GM15510 (cell line): ENCODE results near the gene VRK3.
"Not testable (repeated sequence)": the region's sequence is repeated elsewhere in the genome, so short reads cannot be mapped to it uniquely, and the experiment has no call there.

Source experiments
- POLR2A ChIP-seq: IDR thresholded peaks from 3 replicates; pipeline ENCODE4 v1.6.1; 2011; ENCODE audit warnings: borderline replicate concordance; ENCODE audit not compliant: insufficient read length; ENCODE audit errors: extremely low read depth

Gene VRK3

DNA sequence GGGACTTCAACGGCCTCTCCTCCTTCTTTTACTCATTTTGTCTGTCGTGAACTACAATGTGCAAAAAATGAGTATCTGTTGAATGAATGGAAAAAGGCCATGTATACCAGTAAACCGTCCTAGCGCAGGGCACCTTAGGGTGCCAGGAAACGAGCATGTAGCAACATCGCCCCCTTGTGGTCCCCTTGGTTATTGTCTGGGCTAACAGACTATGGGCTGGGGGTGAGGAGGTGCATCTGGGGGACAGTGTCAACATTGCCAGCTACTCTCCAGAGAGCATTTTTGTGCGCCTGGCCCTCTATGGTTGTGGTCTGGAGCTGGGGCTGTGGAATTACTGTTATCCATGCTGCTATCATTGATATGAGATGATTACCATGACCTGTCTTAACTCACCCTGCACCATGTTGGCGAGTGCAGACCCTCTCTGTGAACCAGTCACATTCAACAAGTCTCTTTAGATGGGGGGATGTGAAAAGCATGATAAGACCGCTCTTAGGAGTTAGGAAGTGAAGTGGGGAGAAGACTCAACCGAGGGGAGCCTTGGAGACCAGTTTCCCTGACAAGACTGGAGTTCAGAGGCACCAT lies 41.4 kb downstream of the VRK3 start:
- TF ChIP-seq POLR2A = no peak

- no peak for TF ChIP-seq POLR2A
Measured at GRCh38 chr19:49981603-49982593, 43.3 kb downstream of the VRK3 start.

DNA sequence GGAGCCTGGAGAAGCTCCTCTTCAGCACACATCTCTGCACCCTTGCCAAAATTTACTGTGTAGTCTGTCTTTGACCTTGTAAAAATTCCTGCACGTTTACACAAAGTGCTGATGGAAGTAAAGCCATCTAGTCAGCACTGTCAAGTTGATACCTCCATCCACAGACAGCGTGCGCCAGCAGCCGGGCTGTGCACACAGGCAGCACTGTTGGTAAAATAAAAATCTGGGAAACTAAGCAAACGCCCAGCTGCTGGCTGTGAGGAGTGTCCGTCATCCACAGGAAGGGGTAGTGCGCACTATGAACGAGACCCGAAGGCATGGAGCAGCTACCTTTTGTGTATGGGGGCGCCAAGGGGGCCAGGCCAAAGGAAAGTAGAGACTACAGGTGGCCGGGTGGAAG lies 46.8 kb downstream of the VRK3 start:
- TF ChIP-seq POLR2A = no peak

DNA sequence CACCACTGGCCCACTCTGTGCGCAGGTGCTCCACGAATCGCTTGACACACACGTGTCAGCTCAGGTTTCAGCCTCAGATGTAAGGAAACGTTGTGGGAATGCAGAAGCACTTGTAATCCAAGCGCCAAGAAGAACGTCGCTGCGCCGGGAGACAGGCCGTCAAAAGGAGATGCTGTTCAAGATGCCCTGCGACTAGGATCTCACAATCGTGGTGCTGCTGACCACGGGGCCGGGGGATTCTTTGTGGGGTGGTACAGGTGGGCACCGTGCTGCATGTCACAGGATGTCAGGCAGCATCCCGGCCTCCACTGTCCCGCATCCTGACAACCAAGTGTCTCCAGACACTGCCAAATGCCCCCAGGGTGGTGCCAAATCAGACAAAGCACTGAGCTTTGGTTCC lies 47.3 kb downstream of the VRK3 start:
- no peak for TF ChIP-seq POLR2A

- no peak for TF ChIP-seq POLR2A
Measured at GRCh38 chr19:49977076-49977475, 48.1 kb downstream of the VRK3 start.

DNA sequence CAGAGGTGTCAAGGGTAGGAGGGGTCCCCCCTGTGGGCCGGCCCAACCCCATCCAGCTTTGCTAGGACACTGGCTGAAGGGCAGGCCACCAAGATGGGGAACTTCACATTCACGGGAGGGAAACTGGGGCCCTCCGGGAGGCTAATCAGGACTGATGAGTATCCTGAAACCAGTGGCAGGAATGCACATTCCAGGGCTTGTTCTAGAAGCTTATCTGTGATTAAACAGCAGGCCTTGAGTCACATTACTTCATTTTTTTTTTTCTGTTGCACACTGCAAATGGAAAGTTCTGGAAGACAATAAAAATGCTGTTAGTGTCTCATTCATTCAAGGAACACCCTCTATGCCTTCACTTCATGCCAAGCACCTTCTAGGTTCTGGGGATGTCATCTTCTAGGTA lies 48.7 kb downstream of the VRK3 start:
- no peak for TF ChIP-seq POLR2A

- no peak for TF ChIP-seq POLR2A
Measured at GRCh38 chr19:49975051-49975450, 50.1 kb downstream of the VRK3 start.

DNA sequence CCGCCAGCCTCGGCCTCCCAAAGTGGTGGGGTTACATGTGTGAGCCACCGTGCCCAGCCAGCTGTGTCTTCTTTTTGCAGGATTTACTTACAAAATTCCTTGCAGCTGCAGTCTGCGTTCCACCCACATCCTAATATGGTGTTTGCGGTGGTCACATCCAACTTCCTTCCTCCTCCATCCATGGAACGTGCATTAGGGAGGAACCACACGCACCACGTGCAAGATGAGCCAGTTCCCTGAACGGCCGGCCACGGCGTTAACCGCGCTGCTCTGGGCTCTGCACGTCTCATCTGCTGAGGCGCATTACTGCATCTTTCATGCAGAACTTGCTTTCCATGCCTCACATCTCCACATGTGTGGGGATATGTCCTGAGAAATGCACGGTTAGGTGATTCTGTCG lies 51.2 kb downstream of the VRK3 start:
- no peak for TF ChIP-seq POLR2A

DNA sequence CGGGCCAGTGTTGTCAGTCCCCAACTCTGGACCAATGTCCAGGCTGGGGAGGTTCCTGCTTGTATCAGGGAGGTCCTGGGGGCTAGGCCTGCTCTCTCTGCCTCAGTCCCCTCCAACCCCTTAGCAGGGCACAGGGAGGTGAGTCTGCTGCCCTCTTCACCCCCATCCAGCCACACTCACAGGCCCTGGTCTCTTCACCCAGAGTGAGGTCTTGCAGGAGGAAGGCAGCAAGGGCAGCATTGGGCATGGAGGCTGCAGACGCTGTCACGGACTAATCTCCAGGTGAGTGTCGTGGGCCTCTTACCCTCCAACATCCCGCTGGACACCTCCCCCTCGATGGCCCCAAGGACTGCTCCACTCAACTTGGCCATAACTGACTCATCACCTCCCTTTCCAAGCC lies 52.3 kb downstream of the VRK3 start:
- no peak for TF ChIP-seq POLR2A

DNA sequence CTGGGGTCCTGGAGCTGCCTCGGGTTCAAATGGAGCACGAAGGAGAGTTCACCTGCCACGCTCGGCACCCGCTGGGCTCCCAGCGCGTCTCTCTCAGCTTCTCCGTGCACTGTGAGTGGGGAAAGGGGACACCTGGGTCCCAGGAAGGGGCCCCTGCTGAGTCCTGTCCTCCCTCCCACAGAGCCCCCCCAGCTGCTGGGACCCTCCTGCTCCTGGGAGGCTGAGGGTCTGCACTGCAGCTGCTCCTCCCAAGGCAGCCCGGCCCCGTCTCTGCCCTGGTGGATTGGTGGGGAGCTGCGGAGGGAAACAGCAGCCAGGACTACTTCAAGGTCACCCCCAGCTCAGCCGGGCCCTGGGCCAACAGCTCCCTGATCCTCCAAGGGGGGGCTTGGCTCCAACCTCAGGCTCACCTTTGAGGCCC lies 53.2 kb downstream of the VRK3 start:
- no peak for TF ChIP-seq POLR2A

DNA sequence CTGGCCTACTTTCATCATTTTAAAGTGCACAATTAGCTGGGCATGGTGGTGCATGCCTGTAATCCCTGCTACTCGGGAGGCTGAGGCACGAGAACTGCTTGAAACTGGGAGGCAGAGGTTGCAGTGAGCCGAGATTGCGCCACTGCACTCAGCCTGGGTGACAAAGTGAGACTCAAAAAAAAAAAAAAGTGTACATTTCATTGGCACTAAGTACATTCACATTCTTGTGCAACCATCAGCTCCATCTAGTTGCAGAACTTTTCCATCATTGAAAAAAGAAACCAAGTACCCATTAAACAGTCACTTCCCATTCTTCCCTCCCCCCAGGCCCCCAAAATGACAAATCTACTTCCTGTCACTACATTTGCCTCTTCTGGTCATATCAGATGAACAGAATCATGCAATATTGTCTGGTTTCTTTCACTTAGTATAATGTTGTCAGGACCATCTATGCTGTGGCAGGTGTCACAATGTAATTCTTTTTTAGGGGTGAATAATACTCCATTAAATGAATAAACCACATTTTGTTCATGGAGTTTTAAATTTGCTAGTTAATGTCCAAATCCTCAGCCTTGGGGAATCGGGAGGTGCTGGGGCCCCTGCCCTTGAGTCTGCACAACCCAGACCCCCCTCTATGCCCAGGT lies 56.8 kb downstream of the VRK3 start:
- TF ChIP-seq POLR2A = no peak

GRCh38 chr19:49960980-49961379 lies 64.2 kb downstream of the VRK3 start, which contains the start of gene SIGLEC11:
Gene SIGLEC11, minus strand, starts transcription at chr19:49961172. Its CDS starts 91 bp downstream, at chr19:49961081.
- TF ChIP-seq POLR2A = not testable (repeated sequence)

GRCh38 chr19:49957262-49957915 lies 67.8 kb downstream of the VRK3 start:
- no peak for TF ChIP-seq POLR2A

GRCh38 chr19:49956115-49956495 lies 69.1 kb downstream of the VRK3 start:
- TF ChIP-seq POLR2A = no peak

GRCh38 chr19:49954933-49955332 lies 70.2 kb downstream of the VRK3 start:
- no peak for TF ChIP-seq POLR2A
